H1 (cell line): Measurements from ENCODE around the gene GALNT7.
"Not testable (repeated sequence)": the region's sequence is repeated elsewhere in the genome, so short reads cannot be mapped to it uniquely, and the experiment has no call there.

Source experiments
- EP300 ChIP-seq, 2 experiments: IDR thresholded peaks; 1 replicate in 1 of 2; 2 replicates in 1 of 2; pipeline ENCODE4 v1.6.1; 2011 to 2012; ENCODE audit warnings: low read depth in 2 of 2, low read length in 2 of 2, mild to moderate bottlenecking in 2 of 2, borderline replicate concordance in 1 of 2, inconsistent platforms in 1 of 2, moderate library complexity in 1 of 2
- POLR2A ChIP-seq, 2 experiments: IDR thresholded peaks; 1 replicate in 1 of 2; 2 replicates in 1 of 2; pipeline ENCODE4 v1.6.1; 2011; ENCODE audit warnings: low read depth in 2 of 2, low read length in 2 of 2, mild to moderate bottlenecking in 2 of 2; ENCODE audit errors: control extremely low read depth in 1 of 2
- SIX5 ChIP-seq: IDR thresholded peaks from 2 replicates; pipeline ENCODE4 v1.6.1; 2011; ENCODE audit warnings: mild to moderate bottlenecking, low read depth, low read length
- SUZ12 ChIP-seq: fragments of 200-600 bp; sonication (generic); IDR thresholded peaks from 2 replicates; pipeline ENCODE4 v1.6.1; 2012; ENCODE audit warnings: mild to moderate bottlenecking, inconsistent platforms, low read length, moderate library complexity, mixed read lengths
- USF2 ChIP-seq: IDR thresholded peaks from 2 replicates; pipeline ENCODE4 v1.6.1; 2011; ENCODE audit warnings: low read length, improper control_type of control experiment
- YY1 ChIP-seq: IDR thresholded peaks from 2 replicates; pipeline ENCODE4 v1.6.1; 2011; ENCODE audit warnings: low read depth, mild to moderate bottlenecking, low read length

GRCh38 chr4:173219126-173219437 lies 50.5 kb downstream of the GALNT7 start:
- TF ChIP-seq EP300 (IDR thresholded peaks at IDR 0.05; ENCODE audit: borderline replicate concordance in 1 of 2, low read depth in 2 of 2, low read length in 2 of 2); SUZ12; YY1; USF2; POLR2A (IDR thresholded peaks at IDR 0.05; ENCODE audit: control extremely low read depth in 1 of 2, low read depth in 2 of 2, low read length in 2 of 2); SIX5: not testable (repeated sequence)
